Urothelium cell line (cell line): ENCODE measurements around the gene CWC27.

ENCODE experiments used
- DNase-seq: peaks from one replicate; pipeline ENCODE4 v3.0.0; 2011; ENCODE audit warnings: low spot score, mixed read lengths
- FAIRE-seq: peaks from 2 replicates; lab custom pipeline; 2011; peaks lifted over from hg19 to GRCh38; lab: Jason Lieb, UNC

Gene CWC27

DNA sequence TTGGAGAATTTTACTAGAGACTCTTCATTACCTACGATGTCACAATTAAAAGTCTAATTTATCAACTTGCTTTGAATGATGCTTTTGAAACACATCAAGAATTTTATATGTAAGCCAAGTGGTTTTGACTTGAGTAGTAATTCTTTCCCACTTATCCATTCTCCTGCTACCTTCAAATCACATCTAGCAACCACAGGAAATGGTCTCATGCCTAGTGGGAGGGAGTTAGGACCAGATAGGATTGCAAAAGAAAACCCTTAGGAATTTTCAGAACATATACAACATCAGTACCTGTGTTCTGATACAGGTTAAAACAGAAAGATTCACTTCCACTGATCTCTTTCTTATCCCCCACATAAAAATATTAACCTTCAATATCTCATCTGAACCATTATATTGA is 260.4 kb downstream of the CWC27 start:
- DNase-seq = no peak
- FAIRE-seq = no peak

GRCh38 chr5:65030056-65030455 is 261.3 kb downstream of the CWC27 start:
- DNase-seq (no peak), FAIRE-seq (no peak)

DNA sequence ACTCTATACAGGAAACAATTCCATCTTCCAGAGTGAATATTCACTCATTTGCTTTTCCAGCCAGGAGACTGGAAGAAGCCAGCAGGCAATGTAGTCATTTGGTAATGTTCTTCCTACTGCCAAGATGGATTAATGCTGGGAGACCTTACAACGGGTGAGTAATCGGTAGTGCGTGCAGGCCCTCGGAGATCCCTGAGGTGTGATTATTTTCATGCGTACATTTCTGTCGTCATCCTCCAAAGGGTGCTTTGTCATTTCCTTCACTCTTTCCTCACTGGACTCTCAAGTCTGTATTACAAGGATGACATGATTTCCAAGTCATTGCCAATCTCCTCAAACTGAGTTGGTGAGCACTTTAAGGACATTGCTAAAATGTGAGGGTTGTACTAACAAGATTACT is 263.5 kb downstream of the CWC27 start:
- DNase-seq (no peak), FAIRE-seq (no peak)

GRCh38 chr5:65034029-65034812 is 265.5 kb downstream of the CWC27 start:
- DNase-seq (no peak), FAIRE-seq (no peak)

- no peak for DNase-seq
These were observed 266.1 kb downstream of the CWC27 start for GRCh38 chr5:65034813-65035209.

GRCh38 chr5:65035211-65036206 is 266.8 kb downstream of the CWC27 start:
- FAIRE-seq (no peak), DNase-seq (peak; percentile 97)

More at GRCh38 chr5:65034813-65035209, 266.1 kb downstream of the CWC27 start:
- no peak for FAIRE-seq

DNA sequence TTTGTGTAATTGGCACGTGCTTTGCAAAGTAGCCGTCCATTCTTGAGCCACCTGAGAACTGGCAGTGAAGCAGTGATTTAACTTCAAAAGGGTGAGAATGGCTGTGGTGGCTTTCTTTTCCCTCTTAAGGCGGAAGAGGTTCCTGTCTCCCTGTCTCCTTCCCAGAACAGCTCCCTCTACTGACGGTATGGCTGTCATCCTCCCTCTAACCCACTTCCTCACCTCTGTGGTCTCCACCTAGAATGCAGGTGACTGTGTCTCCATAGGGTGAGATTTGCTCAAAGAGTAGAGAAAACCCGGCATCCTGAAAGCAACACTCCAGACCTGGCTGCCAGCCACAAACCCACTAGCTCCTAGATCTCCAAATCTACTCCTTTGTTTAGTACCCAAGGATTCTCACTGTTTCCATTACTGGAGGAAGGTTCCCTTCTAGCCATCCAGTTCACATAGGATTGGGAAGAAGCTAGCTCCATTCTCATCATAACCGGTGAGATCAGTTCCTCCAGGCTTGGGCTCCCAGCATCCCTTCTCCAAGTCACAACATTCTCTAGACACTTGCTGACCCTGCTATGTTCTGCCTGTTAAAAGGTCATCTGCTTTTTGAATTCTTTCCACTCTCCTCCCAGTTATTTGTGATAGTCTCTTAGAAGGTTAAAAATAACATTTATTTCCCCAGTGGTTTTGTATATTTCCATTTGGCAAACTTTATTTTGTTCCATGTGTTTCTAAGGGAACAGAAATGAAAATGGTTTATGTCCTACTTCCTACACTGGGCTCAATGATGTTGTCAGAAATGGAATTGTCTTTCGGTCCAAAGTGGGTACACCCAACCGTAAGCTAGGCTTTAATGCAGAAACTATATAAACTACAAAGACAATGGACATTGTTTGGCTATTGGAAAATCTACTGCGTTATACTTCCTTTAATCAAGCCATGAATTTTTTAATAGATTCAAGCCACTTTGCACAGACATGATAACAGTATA is 269.4 kb downstream of the CWC27 start:
- DNase-seq = no peak
- FAIRE-seq = no peak

DNA sequence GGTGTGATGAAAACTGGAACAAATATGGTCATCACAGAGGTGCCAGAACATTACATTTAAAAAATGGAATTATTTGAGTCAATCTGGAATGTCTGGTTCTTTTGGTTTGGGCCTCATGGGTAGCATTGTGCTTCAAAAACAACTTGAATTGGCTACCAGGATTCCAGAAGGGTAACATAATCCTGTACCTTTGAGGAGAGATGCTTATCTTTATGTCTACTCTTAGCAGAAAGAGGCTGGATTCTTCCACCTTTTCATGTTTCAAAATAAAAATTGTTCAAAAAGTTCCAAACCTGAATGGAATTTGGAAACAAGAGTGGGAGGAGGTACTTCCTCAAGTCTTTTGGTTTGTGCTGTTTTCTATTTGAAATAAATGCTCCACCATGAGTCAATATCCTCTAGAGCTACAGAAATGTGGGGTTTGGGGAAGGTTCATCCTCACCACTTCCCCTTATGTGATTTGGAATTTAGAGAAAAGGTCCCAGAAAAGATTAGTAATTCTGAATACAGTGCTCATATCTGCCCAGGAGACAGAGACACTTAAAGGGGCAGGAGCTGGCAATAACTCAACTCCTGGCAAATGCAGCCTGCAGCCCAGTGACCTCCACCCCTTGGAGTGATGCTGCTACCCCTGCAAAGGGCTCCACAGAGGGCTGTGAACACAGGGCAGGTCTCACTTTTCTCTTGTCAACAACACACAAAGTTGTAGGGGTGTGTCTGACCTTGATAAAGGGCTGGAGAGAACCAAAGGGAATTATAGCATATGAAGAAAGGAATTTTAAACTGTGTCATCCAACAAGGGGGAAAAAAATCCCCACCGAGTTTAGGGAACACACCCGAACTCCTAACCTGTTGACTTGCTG is 272.8 kb downstream of the CWC27 start:
- no peak for DNase-seq

DNA sequence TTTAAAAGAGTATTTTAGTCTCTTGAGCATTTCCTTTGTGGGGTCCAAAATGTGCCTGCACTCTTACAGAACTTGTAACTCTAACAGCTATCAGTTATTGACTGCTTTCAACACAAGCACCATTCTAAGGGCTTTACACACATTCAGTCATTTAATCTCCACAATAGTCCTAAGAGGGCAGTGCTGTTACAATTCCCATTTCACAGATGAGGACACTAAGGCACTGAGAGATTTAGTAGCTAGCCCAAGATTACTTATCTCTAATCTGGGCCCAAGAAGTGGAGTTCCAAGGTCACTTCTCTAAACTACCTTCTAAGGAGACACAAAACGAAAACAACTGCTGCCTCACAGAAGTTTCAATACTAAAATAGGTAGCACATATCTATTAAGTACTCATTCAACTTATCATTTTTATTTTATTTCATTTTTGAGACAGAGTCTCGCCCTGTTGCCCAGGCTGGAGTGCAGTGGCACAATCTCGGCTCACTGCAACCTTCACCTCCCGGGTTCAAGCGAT is 275.2 kb downstream of the CWC27 start:
- no peak for DNase-seq
- FAIRE-seq = no peak

More for the DNA sequence above, 272.8 kb downstream of the CWC27 start:
- no peak for FAIRE-seq

- FAIRE-seq (no peak), DNase-seq (no peak)
These were observed 278.5 kb downstream of the CWC27 start for GRCh38 chr5:65047225-65047624.

DNA sequence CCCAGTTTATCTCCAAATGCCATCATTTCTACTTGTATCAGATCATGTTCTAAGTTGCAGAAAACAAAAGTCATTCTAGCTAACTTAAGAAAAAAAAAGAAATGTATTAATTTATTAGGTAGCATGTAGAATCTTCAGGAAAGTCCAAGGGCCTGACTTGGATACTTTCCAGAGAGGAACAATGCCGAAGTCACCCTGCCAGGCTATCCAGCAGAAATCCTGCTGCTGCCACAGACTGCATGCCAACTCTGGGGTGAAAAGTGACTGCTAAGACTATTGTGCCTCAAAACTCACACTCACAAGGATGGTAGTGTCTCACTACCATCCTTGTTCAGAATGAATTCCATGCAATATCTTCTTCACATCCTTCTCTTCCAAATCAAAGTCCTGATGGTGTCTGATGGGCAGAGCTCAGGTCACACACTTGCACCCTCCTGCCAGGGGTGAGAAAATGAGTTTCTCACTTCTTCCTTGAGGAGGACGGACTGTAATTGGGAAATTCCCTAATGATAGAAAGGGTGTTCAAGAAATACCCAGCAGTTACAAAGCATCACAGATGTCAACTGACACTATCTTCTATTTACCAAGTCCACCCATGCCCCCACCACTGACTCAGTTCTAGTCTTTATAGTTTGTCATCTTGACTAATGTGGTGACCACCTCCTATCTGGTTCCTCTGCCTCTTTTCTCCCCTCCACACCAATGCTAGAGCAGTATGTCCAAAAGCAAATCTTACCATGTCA is 279.4 kb downstream of the CWC27 start:
- DNase-seq = no peak
- no peak for FAIRE-seq

- FAIRE-seq = no peak
- DNase-seq = no peak
These were observed 281.4 kb downstream of the CWC27 start for GRCh38 chr5:65050140-65050539.

GRCh38 chr5:65050826-65051498 is 282.2 kb downstream of the CWC27 start:
- FAIRE-seq (no peak), DNase-seq (no peak)

GRCh38 chr5:65055938-65056337 is 287.2 kb downstream of the CWC27 start:
- FAIRE-seq (no peak), DNase-seq (no peak)

DNA sequence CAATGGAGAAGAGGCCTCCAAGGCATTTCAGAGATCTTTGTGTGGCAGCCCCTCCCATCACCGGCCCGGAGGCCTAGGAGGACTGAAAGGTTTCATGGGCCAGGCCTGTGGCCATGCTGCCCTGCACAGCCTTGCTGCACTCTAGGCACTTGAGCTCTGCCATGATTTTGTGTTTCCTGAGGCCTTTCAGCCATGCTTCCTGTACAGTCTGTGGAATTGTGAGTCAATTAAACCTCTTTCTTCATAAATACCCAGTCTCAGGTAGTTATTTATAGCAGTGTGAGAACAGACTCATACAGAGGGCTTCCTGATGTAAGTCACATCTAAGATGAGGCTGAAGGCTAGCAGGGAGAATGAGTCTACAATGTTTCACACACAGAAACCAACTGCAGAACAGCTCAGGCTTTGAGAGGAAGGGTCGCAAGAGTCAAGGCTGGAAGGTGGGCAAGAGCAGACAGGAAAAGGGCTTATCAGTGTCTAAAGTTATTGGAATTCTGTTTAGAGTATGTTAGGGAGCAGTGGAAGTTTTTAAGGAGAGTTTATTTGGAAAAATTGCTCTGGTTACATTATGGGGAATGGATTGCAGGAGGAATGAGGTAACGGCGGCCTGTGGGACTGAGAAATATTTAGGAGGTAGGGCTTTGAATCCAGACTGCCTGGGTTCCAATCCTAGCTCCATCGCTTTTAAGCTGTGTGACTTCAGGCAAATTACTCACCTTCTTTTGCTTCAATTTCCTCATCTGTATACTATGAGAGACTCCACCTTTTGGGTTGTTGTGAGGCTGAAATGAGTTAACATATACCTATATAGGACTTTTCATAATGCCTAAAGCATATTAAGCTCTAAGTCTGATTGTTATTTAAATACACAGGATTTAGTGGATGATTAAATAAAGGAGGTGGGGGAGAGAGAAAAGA is 291.2 kb downstream of the CWC27 start:
- no peak for DNase-seq
- no peak for FAIRE-seq

GRCh38 chr5:65061250-65061973 is 292.7 kb downstream of the CWC27 start:
- FAIRE-seq = no peak
- DNase-seq = no peak
